Measurements from ENCODE around the gene BPIFA1.
A peak's percentile ranks its signal among the peaks of the same experiment; 100 is the strongest.

The BPIFA1 gene

DNA sequence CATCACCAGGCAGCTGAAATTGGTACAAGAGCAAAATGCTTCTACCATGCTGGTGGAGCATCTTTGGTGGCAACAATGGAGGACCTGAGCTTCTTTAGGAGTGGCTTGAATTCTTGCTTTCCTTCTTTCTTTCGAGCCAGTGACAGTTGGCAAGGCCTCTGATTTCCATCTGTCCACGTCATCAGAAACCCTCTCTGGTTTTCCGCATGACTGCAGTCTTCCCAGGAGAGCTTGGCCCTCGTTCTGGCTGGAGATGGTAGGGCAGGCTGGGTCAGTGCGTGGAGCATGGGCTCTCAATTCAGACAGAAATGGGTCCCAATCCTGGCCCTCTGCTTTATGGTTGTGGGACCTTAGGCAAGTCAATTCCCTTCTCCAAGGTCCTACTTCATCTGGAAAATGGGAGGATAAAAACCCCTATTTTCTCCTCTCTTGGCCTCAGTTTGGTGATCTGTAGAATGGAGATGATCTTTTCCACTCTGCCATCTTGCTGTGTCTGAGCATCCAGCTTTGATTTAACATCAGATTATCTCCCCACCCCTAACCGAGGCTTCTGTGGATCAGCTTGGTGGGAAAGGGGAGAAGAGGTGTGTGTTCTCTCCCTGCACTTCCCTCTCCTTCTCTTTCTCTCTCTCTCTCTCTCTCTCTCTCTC is 43.6 kb downstream of the BPIFA1 start:
- ATAC-seq, result no peak

DNA sequence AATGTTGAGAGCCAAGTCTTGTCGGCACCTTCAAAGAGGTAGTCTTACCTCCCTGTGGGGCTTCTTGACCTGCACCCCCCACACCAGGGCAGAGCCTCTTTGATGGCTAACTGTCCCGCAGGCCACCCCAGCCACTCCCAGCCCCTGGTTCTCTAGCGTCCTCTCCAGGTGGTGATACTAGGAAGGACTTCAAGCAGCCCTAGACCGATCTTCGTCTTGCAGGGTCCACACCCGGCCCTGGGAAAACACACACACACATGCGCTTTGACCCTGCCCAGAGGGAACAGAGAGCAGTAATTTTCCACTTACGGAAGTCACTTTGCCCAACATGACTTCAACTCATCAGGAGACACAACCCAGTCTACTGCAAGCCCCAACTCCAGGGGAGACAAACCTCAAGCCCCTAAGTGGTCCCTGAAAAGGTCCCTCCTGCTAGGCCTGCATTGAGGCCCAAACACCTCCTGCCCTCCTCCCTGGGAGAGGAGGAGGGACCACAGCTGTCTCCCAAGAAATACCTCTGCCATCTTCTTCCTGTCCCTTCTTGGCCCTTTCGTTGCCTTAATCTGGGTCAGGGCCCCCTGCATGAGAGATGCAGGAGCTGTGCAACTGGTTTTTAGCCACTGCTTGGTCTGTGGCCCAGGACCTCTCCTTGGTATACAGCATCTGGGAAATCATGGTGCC is 44.3 kb downstream of the BPIFA1 start:
- no peak for ATAC-seq

DNA sequence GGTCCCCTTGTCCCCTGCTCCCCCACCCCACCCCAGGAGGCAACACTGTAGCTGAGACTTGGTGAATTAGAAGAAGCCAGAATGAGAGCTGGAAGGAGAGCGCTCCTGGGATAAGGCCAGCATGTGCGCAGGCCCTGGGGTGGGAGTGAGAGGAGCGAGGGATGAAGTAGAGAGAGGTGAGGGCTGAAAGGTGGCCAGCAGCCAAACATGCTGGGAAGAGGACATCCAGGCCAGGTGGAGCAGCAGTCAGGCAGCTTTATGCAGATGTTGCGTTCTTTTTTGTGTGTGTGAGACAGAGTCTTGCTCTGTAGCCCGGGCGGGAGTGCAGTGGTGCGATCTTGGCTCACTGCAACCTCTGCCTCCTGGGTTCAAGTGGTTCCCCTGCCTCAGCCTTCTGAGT is 45.0 kb downstream of the BPIFA1 start:
- ATAC-seq, result no peak

DNA sequence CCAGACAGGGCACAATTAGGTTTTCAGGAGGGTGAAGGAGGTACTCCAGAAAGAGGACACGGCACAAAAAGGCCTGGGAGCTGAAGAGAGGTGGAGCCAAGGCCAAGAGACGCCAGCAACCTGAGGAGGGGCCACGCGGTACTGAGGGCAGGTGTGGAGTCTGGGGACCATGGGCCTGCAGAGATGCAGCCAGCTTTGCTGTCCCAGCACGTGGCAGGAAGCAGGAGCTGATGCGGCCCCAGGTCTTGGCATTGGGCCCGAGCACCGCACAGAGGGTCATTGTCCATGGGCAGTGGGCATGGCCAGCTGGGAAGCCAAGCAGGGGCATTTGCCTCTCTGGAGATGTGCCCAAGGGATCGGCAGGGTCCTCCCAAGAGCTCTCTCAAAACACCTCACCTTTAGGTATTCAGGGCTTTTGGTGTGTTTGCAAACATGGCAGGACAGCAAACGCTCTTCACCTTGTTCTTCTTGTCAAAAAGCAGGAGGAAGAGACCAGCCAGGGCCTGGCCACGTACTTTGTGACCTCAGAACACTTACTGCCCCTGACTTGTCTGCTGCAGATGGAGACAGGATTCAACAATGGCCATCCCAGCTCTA is 45.9 kb downstream of the BPIFA1 start:
- ATAC-seq, result no peak

DNA sequence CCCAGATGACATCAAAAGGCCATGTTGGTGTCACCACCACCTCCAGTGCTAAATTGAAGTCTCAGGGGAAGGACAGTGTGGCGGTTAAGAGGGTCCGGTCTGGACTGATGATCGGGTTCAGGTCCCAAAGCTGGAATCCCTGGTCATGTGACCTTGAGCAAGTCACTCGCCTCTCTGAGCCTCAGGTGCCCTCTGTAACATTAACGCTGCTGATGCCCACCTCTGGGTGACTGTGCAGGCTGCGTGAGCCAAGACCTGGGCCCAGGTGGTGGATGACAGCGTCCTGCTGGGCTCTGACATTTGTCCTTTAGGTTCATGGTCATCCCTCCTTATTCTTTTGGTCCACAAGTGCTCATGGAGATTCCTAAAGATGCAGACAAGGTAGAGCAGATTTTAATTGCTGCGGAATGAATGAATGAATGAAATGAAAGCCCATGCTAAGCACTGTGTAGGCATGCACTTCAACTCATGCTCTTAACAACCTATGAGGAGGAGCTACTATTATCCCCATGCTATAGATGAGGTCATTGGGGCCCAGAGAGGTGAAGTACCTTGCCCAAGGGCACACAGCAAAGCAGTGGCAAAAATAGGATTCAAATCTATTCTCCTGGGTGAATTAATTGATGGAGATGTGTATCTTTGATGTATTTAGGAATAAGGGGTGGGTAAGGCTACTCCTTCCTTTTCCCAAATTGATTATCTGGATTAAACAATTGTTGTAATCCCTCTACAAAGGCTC is 46.6 kb downstream of the BPIFA1 start:
- no peak for ATAC-seq

DNA sequence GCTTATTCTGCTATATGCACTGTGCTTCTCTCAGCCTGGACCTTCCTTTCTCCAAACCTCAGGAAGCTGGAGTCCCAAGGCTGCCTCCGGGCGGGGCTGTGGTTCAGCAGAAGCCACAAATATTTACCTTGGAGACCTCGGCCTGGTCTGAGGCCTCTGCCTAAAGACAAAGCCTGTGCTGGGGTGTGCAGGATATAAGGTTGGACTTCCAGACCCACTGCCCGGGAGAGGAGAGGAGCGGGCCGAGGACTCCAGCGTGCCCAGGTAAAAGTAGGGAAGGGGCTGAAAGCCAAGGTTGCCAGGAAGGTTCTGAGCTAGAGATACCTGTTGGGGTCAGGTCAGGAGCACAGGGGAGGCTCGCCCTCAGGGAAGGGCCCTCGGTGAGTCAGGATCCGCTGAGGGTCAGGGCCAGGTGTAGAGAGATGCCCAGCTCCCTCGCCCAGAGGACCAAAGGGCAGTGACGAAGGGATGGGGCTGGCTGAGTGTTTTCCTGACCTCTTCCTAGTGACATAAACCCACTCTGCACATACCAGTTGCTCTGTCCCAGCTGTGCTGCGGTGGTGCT is 47.3 kb downstream of the BPIFA1 start, which contains the start of gene BPIFB1:
BPIFB1 (plus strand) TSS at position 224 of the 565 bp plus-strand sequence. CDS start 2,860 bp downstream, outside the sequence.
- ATAC-seq, result no peak

DNA sequence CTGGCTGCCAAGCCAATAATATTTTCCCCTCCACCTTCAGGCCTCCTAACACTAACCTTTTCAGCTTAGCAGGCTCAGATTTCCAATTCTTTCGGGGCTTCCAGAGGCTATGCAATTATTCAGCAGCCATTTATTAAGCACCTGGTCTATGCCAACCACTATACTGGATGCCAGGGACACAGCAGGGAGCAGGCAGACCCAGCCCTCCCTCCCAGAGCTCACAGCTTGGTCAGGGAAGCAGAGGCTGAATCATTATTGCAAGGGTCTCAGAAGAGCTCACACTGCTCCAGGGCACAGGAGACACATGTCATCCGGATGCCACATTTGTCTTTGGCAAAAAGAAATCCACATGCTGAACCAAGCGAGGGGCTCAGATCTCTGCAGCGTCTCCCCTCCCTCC is 48.5 kb downstream of the BPIFA1 start:
- no peak for ATAC-seq

DNA sequence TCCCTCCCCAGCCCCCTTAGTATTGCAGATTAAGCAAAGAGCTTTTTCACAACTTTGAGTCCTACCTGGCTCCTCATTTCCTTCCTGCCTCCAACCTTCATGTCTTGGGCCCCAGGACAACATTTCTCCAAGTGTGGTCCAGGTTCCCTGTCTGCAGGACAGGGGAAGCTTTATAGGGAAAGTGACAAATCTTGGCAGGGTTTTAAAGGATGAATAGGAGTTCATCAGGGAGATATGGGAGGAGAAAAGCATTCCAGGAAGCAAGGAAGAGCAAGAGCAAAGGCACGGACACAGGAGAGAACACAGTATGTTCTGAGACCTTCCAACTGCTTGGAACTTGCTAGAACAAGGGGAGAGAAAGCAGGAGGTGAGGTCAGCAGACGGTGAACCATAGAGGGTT is 49.1 kb downstream of the BPIFA1 start:
- ATAC-seq, result no peak

DNA sequence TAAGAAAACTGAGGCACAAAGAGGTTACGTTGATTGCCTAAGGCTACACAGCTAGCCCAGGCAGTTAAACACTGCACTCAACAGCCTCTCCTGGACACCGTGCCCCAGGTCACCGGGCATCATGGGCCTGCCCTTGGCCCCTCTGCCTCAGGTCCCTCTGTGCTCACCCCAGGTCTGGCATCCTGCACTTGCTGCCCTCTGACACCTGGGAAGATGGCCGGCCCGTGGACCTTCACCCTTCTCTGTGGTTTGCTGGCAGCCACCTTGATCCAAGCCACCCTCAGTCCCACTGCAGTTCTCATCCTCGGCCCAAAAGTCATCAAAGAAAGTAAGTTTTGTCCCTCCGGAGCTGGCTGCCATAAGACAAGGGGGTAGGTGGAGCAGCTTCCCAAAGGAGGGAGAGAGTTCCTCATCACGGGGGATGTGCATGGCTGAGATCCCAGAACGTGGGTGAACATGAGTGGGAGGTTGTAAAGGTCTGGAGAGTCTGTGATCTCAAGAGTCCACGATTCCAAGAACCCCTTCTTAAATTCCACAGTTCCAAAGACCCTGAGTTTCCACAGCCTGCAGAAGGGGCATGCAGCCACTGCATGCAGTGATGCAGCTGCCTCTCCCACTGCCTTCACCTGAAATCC is 50.2 kb downstream of the BPIFA1 start:
- no peak for ATAC-seq

DNA sequence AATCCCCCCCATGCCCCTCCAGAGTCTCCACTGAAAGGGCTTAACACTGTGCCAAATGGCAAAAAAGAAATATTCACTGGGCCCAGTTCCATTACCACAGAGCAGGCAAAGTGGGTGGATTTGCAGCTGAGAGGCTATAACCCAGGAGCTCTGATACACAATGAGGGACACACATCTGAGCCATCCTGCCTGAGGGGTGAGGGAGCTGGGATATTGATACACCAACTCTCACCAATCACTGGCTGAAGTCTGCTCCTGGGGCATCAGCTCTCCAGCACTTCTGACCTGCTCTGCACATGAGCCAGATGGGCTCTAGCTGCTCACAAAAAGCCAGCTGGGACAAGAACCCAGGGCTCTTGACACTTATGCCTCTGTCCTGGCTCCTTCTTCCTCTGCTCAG is 52.1 kb downstream of the BPIFA1 start:
- no peak for ATAC-seq

DNA sequence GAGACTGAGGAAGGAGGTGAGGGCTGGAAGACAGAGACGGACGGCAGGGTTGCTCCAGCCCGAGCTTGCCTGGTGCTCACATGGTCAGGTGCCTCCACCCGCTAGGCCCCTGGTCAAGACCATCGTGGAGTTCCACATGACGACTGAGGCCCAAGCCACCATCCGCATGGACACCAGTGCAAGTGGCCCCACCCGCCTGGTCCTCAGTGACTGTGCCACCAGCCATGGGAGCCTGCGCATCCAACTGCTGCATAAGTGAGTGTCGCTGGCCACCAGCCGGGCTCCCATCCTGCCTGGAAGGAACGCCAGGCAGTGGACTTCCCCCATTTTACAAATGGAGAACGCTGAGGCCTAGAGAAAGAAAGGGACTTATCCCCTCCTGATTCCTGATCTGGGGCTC is 55.1 kb downstream of the BPIFA1 start:
- no peak for ATAC-seq

DNA sequence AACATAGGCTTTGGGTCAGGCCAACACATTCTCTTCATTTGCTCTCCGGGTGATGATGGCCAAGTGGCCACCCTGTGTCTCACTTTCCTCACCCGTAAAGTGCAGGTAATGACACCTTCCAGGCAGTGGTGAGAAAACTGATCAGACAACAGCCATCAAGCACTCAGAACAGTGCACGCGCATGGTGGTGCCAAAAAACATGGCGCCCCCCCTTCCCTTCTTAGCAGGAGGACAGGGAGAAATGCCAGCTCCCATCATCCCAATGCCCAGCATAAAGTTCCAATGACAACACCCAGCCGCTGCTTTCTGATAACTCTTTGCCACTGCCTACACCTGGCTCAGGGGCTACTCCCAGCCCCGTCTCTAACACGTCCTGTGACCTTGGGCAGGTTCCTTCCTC is 55.6 kb downstream of the BPIFA1 start:
- no peak for ATAC-seq

DNA sequence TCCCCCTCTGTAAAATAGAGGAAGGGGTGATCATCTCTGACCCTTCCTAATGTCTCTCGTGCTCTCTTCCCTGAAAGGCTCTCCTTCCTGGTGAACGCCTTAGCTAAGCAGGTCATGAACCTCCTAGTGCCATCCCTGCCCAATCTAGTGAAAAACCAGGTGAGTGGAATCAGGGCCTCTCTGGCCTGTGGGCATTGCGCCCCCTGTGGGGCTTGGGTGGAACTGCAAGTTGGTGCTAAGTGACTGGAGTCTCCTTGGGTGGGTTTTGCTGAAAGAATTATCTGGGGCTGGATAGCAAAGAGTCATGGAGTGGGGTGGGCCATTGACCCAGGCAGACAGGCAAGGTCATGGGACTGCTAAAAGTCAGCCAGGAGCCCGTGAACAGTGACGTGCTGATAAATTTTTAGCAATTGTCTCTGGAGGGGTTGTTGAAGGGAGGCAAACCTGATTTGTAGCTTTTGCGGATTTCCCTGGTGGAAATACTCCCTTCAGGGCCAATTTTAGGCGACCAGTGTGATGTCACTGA is 56.1 kb downstream of the BPIFA1 start:
- ATAC-seq, result peak in 1 of 2 donors; percentile 33
